WTC11 (cell line): ENCODE results near the gene MAGOHB. TPM values are rescaled to one million over a fixed set of nuclear protein-coding genes. Genes with fewer than 3 reads are reported as not detected.

Experiments
- ATAC-seq: fragments of 200-7000 bp; cut with Tn5 transposase; 2 replicates; pipeline ENCODE4 v1.10.0; 2021; ENCODE audit warnings: mild to moderate bottlenecking, moderate library complexity
- CTCF ChIA-PET: fragments of 300-600 bp; sonication (Branson Sonifier 250); formaldehyde crosslinking; loops from one replicate; lab custom pipeline; 2021; ENCODE audit warnings: antibody characterized with exemption; lab: Charles Lee
- POLR2A ChIA-PET: fragments of 350-600 bp; sonication (Branson Sonifier 250); formaldehyde crosslinking; loops from one replicate; lab custom pipeline; 2021; ENCODE audit warnings: antibody characterized with exemption; lab: Charles Lee
- DNase-seq: peaks from one replicate; pipeline ENCODE4 v3.0.0; 2021; ENCODE audit warnings: low spot score
- H3K27ac Mint-ChIP-seq: 2 replicates; pipeline ENCODE4 v1.8.0; 2021; ENCODE audit warnings: mixed read lengths
- H3K27me3 Mint-ChIP-seq: 2 replicates; pipeline ENCODE4 v1.8.0; 2021; ENCODE audit warnings: low read depth, mild to moderate bottlenecking, moderate library complexity, mixed read lengths
- H3K36me3 Mint-ChIP-seq: 2 replicates; pipeline ENCODE4 v1.8.0; 2021; ENCODE audit warnings: mixed read lengths
- H3K4me1 Mint-ChIP-seq: 2 replicates; pipeline ENCODE4 v1.8.0; 2022; ENCODE audit warnings: mixed read lengths
- H3K4me3 Mint-ChIP-seq: 2 replicates; pipeline ENCODE4 v1.8.0; 2021; ENCODE audit warnings: mild to moderate bottlenecking, moderate library complexity, mixed read lengths
- H3K9me3 Mint-ChIP-seq: 2 replicates; pipeline ENCODE4 v1.8.0; 2021; ENCODE audit warnings: mixed read lengths
- CTCF ChIP-seq: fragments of 200-600 bp; IDR thresholded peaks from 2 replicates; pipeline ENCODE4 v1.8.0; 2022; ENCODE audit warnings: antibody characterized with exemption
- E2F1 ChIP-seq: sonication (generic); formaldehyde crosslinking; IDR thresholded peaks from 2 replicates; pipeline ENCODE4 v1.8.0; 2022; ENCODE audit warnings: mild to moderate bottlenecking, missing genetic modification reagents
- ERG ChIP-seq: fragments of 250-450 bp; sonication (Bioruptor Pico); IDR thresholded peaks from 2 replicates; pipeline ENCODE4 v1.8.0; 2021; ENCODE audit warnings: mild to moderate bottlenecking
- GRHL2 ChIP-seq: fragments of 250-450 bp; sonication (Bioruptor Pico); IDR thresholded peaks from 2 replicates; pipeline ENCODE4 v1.8.0; 2022; ENCODE audit warnings: mild to moderate bottlenecking, moderate library complexity; ENCODE audit not compliant: insufficient replicate concordance, severe bottlenecking
- HMGA2 ChIP-seq: fragments of 250-450 bp; sonication (Bioruptor Pico); IDR thresholded peaks from 2 replicates; pipeline ENCODE4 v1.4.0; 2021; ENCODE audit warnings: mild to moderate bottlenecking, moderate library complexity
- IRF2 ChIP-seq: sonication (generic); formaldehyde crosslinking; IDR thresholded peaks from 2 replicates; pipeline ENCODE4 v1.8.0; 2022; ENCODE audit warnings: low read depth, missing genetic modification reagents, borderline replicate concordance
- SMAD3 ChIP-seq: sonication (generic); formaldehyde crosslinking; IDR thresholded peaks from 2 replicates; pipeline ENCODE4 v1.8.0; 2022; ENCODE audit warnings: missing genetic modification reagents, mild to moderate bottlenecking, borderline replicate concordance
- ZNF219 ChIP-seq: sonication (generic); formaldehyde crosslinking; IDR thresholded peaks from 2 replicates; pipeline ENCODE4 v1.8.0; 2023; ENCODE audit warnings: missing genetic modification reagents, mild to moderate bottlenecking, borderline replicate concordance
- ZNF232 ChIP-seq: sonication (generic); formaldehyde crosslinking; IDR thresholded peaks from 2 replicates; pipeline ENCODE4 v1.8.0; 2022; ENCODE audit warnings: mild to moderate bottlenecking, missing genetic modification reagents
- ZNF425 ChIP-seq: fragments of 250-450 bp; sonication (Bioruptor Pico); conservative IDR thresholded peaks from 2 replicates; pipeline ENCODE4 v1.9.0; 2021; ENCODE audit warnings: mild to moderate bottlenecking
- ZNF512 ChIP-seq: sonication (generic); formaldehyde crosslinking; IDR thresholded peaks from 2 replicates; pipeline ENCODE4 v1.8.1; 2022; ENCODE audit warnings: missing genetic modification reagents, borderline replicate concordance
- ZNF532 ChIP-seq: fragments of 250-450 bp; sonication (Bioruptor Pico); IDR thresholded peaks from 2 replicates; pipeline ENCODE4 v1.9.0; 2021; ENCODE audit warnings: mild to moderate bottlenecking, borderline replicate concordance
- ZNF671 ChIP-seq: fragments of 250-450 bp; sonication (Bioruptor Pico); IDR thresholded peaks from 2 replicates; pipeline ENCODE4 v1.8.0; 2021; ENCODE audit warnings: mild to moderate bottlenecking
- total RNA-seq: library from RNA; stranded (reverse); gene quantifications from 3 replicates; pipeline ENCODE4 v1.2.3, GENCODE V29; 2021
- TF ChIP-seq, protein P1 (sequence below): sonication (generic); formaldehyde crosslinking; conservative IDR thresholded peaks from 2 replicates; pipeline ENCODE4 v1.8.1; 2022; ENCODE audit warnings: mild to moderate bottlenecking, missing genetic modification reagents
- TF ChIP-seq, protein P2 (sequence below): sonication (generic); formaldehyde crosslinking; conservative IDR thresholded peaks from 2 replicates; pipeline ENCODE4 v1.8.1; 2023; ENCODE audit warnings: mild to moderate bottlenecking, low read depth, missing genetic modification reagents, moderate library complexity

Gene MAGOHB
- total RNA-seq, 1 experiment from 2014 or later: 36.1 TPM

- TF ChIP-seq ZNF232 (CRISPR knock-in tag): peak; percentile 43; the same call in 1 of the 2 replicates
- TF ChIP-seq HMGA2: 0 out of 2 replicates have a peak, but pooled peaks have one; percentile 39
- TF ChIP-seq, protein P1, sequence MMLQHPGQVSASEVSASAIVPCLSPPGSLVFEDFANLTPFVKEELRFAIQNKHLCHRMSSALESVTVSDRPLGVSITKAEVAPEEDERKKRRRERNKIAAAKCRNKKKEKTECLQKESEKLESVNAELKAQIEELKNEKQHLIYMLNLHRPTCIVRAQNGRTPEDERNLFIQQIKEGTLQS: 0 out of 2 replicates have a peak, but pooled peaks have one; percentile 21
- no peak for TF ChIP-seq ERG (CRISPR knock-in tag)
- TF ChIP-seq CTCF: no peak
- no peak for TF ChIP-seq ZNF425 (CRISPR knock-in tag)
- no peak; the same call in 1 of the 2 replicates for TF ChIP-seq E2F1
- TF ChIP-seq ZNF512 (CRISPR knock-in tag): no peak
- TF ChIP-seq ZNF671 (CRISPR knock-in tag): no peak
These were observed at the start of gene MAGOHB (continued) for GRCh38 chr12:10613349-10614055.

GRCh38 chr12:10661338-10661737 lies 47.9 kb upstream of the MAGOHB start:
- Mint-ChIP-seq H3K4me1 (no peaks in the 10 kb centered on the region), H3K4me3 (no peak overlapping the region), H3K27ac (no peak overlapping the region), H3K27me3 (no peaks in the 10 kb centered on the region), H3K36me3 (peaks cover 18% of the 10 kb centered on the region), H3K9me3 (peaks cover 49% of the 10 kb centered on the region)
- CTCF ChIA-PET: no interaction called here
- no peak for ATAC-seq
- no peak for DNase-seq
- POLR2A ChIA-PET: no interaction called here
- no peak for TF ChIP-seq ZNF671 (CRISPR knock-in tag)
- TF ChIP-seq, protein P2, sequence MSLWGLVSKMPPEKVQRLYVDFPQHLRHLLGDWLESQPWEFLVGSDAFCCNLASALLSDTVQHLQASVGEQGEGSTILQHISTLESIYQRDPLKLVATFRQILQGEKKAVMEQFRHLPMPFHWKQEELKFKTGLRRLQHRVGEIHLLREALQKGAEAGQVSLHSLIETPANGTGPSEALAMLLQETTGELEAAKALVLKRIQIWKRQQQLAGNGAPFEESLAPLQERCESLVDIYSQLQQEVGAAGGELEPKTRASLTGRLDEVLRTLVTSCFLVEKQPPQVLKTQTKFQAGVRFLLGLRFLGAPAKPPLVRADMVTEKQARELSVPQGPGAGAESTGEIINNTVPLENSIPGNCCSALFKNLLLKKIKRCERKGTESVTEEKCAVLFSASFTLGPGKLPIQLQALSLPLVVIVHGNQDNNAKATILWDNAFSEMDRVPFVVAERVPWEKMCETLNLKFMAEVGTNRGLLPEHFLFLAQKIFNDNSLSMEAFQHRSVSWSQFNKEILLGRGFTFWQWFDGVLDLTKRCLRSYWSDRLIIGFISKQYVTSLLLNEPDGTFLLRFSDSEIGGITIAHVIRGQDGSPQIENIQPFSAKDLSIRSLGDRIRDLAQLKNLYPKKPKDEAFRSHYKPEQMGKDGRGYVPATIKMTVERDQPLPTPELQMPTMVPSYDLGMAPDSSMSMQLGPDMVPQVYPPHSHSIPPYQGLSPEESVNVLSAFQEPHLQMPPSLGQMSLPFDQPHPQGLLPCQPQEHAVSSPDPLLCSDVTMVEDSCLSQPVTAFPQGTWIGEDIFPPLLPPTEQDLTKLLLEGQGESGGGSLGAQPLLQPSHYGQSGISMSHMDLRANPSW: no peak
- TF ChIP-seq SMAD3: no peak
- TF ChIP-seq ZNF219 (CRISPR knock-in tag): no peak
- TF ChIP-seq GRHL2 (CRISPR knock-in tag): no peak
- no peak for TF ChIP-seq IRF2 (CRISPR knock-in tag)
- TF ChIP-seq ZNF532: no peak
- no peak for TF ChIP-seq ERG (CRISPR knock-in tag)
